Prostate gland (tissue), 2 donors: Measurements from ENCODE around the gene PALM. TPM values are rescaled to one million over a fixed set of nuclear protein-coding genes. Genes with fewer than 3 reads are reported as not detected.
A peak's percentile ranks its signal among the peaks of the same experiment; 100 is the strongest.
"Not testable (repeated sequence)": the region's sequence is repeated elsewhere in the genome, so short reads cannot be mapped to it uniquely, and the experiment has no call there.

Source experiments
- DNase-seq: peaks from one replicate; pipeline ENCODE4 v3.0.0-alpha.2; 2019; ENCODE audit warnings: low spot score
- H3K27ac ChIP-seq, 2 donors: fragments of 200-600 bp; sonication (generic); 2 replicates each; pipeline ENCODE4 v1.5.1; 2017 to 2019
- H3K27me3 ChIP-seq: fragments of 200-600 bp; sonication (generic); replicated peaks from 2 replicates; pipeline ENCODE4 v1.5.1; 2019; ENCODE audit not compliant: insufficient read depth
- H3K36me3 ChIP-seq, 2 donors: fragments of 200-600 bp; sonication (generic); 1 replicate in 1 of 2; 2 replicates in 1 of 2; pipeline versions ENCODE4 v1.5.1 to v1.8.1; 2017 to 2019
- H3K4me1 ChIP-seq: fragments of 200-600 bp; sonication (generic); replicated peaks from 2 replicates; pipeline ENCODE4 v1.5.1; 2019
- H3K4me3 ChIP-seq, 2 donors: fragments of 200-600 bp; sonication (generic); 2 replicates each; pipeline ENCODE4 v1.5.1; 2017 to 2019
- H3K9me3 ChIP-seq: fragments of 200-600 bp; sonication (generic); 2 replicates; pipeline ENCODE4 v1.5.1; 2017
- CTCF ChIP-seq, 4 experiments: fragments of 200-600 bp in 2 of 4; fragments of 450-650 bp in 2 of 4; sonication (generic) in 2 of 4; IDR thresholded peaks; 1 replicate in 3 of 4; 2 replicates in 1 of 4; pipeline ENCODE4 v1.5.1; 2016 to 2019; ENCODE audit warnings: antibody characterized with exemption in 4 of 4, mild to moderate bottlenecking in 2 of 4, moderate library complexity in 2 of 4
- POLR2A ChIP-seq: fragments of 450-650 bp; IDR thresholded peaks from one replicate; pipeline ENCODE4 v1.6.1; 2016; ENCODE audit warnings: antibody characterized with exemption, mild to moderate bottlenecking
- POLR2AphosphoS5 ChIP-seq: sonication (generic); formaldehyde crosslinking; IDR thresholded peaks from one replicate; pipeline ENCODE4 v1.6.1; 2017; ENCODE audit warnings: antibody characterized with exemption
- WGBS: methylation state at CpG from one replicate; pipeline ENCODE4 v1.1.5; 2018; 5-methylcytosine and 5-hydroxymethylcytosine counted together
- intact Hi-C: fragments of 100-400 bp; cut with DNase I; formaldehyde crosslinking; loops from one replicate; pipeline ENCODE4 v1.14.2; 2022
- total RNA-seq, 2 donors: library from RNA; depleted of rRNA; stranded (reverse); fragments of >200 nt; gene quantifications; one replicate each; pipeline ENCODE4 v1.1.0, GENCODE V29; 2016

The PALM gene
- total RNA-seq, 2 donors from 2014 or later, result 40.9 to 58.7 TPM

- no peaks in the 10 kb centered on the region for H3K4me1 ChIP-seq
- H3K9me3 ChIP-seq, result no peaks in the 10 kb centered on the region
- TF ChIP-seq POLR2A (no peak), POLR2AphosphoS5 (no peak), CTCF (IDR thresholded peaks at IDR 0.05) (no peak)
- intact Hi-C loops, result no loop called here
- H3K36me3 ChIP-seq, result no peaks in the 10 kb centered on the region
- no peak for DNase-seq
- H3K27me3 ChIP-seq, result no peaks in the 10 kb centered on the region
- 86% methylated on average over 13 of the region's 13 CpGs for WGBS
- H3K4me3 ChIP-seq, result no peak overlapping the region
- no peak overlapping the region for H3K27ac ChIP-seq
These were observed 14.5 kb downstream of the PALM start for GRCh38 chr19:723247-723646.

DNA sequence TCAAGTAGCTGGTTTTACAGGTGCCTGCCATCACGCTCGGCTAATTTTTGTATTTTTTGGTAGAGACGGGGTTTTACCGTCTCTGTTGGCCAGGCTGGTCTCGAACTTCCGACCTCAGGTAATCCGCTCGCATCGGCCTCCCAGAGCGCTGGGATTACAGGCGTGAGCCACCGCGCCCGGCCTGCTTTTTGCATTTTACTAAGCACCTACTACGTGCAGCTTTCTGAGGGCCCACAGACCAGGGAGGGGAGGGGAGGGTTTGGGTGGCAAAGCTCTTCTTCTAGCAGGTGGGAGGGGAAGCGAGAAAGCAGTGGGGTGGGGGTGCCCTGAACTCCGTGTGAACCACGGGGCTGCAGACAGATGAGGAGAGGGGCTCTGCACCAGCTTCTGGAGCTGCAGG lies 15.0 kb downstream of the PALM start:
- no peak overlapping the region for H3K27ac ChIP-seq
- DNase-seq, result no peak
- H3K4me1 ChIP-seq, result no peaks in the 10 kb centered on the region
- 91% methylated on average over 18 of the region's 18 CpGs for WGBS
- no peak for TF ChIP-seq POLR2AphosphoS5
- TF ChIP-seq CTCF (IDR thresholded peaks at IDR 0.05), result no peak
- no peak for TF ChIP-seq POLR2A
- intact Hi-C loops, result no loop called here
- H3K4me3 ChIP-seq, result no peak overlapping the region
- H3K27me3 ChIP-seq, result no peaks in the 10 kb centered on the region
- no peaks in the 10 kb centered on the region for H3K9me3 ChIP-seq
- no peaks in the 10 kb centered on the region for H3K36me3 ChIP-seq

DNA sequence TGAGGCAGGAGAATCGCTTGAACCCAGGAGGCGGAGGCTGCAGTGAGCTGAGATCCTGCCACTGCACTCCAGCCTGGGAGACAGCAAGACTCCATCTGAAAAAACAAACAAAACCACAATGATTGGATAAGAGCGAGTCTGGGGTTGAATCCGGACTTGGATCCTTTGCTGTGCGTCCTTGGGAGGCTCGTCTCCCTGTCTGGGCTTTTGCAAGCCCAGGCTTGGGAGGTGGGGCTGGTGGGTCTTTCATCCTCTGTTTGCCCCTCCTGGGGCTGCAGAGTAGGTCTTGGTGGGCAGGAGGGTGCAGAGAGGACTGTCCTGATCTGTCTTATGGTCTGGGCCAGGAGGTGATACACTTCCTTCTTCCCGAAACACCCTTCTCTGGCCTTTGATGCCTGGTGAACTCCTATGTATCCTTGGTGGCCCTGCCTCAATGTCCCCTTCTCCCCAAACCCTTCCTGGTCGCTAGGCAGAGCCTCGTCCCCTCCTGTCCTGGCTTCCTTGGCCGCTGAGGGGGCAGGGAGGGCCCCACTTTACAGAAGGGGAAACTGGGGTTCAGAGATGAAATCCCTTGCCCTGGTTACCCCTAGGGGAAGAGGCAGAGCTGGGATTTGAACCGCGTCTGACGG lies 16.8 kb downstream of the PALM start:
- intact Hi-C loops, result no loop called here
- Histone ChIP-seq H3K4me1 (no peaks in the 10 kb centered on the region), H3K27me3 (no peaks in the 10 kb centered on the region), H3K9me3 (no peaks in the 10 kb centered on the region), H3K27ac (no peak overlapping the region), H3K4me3 (no peak overlapping the region), H3K36me3 (no peaks in the 10 kb centered on the region)
- WGBS, result 88% methylated on average over 13 of the region's 13 CpGs
- TF ChIP-seq POLR2AphosphoS5, result no peak
- DNase-seq, result no peak

DNA sequence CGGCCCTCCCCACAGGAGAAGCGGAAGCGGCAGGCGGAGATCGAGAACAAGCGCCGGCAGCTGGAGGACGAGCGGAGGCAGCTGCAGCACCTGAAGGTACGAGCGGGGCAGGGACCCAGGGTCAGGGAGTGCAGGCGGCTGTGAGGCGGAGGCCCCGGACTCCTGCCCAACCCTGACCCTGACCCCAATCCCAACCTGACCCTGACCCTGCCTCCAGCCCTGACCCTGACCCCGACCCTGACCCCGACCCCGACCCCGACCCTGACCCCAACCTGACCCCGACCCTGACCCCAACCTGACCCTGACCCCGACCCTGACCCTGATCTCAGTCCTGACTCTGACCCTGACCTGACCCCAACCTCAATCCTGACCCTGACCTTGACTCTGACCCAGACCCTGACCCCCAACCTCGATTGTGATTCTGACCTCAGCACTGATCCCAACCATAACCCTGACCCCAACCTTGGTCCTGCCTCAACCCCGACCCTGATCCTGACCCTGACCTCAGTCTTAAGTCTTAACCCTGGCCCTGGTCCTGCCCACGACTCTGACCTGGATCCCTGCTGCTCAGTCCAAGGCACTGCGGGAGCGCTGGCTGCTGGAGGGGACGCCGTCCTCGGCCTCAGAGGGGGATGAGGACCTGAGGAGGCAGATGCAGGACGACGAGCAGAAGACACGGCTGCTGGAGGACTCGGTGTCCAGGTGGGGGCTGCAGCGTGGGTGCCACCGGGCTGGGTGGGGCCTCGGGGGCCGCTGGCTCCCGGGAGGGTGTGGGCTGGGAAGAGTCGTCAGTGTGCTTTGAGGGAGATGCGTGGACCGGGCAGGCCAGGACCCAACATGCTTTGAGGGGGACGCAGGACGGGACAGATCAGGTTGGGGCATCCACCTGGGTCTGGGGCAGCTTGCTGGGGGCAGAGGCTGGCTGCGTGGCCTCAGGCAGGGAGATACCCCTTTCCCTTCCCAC lies 18.5 kb downstream of the PALM start:
- Histone ChIP-seq H3K4me3 (no peak overlapping the region), H3K36me3 (no peaks in the 10 kb centered on the region), H3K4me1 (no peaks in the 10 kb centered on the region), H3K9me3 (no peaks in the 10 kb centered on the region), H3K27me3 (no peaks in the 10 kb centered on the region), H3K27ac (peak overlapping the region in 1 of 2 donors; percentile 38)
- TF ChIP-seq POLR2AphosphoS5 (no peak), POLR2A (no peak), CTCF (IDR thresholded peaks at IDR 0.05) (no peak)
- intact Hi-C loops, result no loop called here
- no peak for DNase-seq
- WGBS, result 84% methylated on average over 43 of the region's 43 CpGs

DNA sequence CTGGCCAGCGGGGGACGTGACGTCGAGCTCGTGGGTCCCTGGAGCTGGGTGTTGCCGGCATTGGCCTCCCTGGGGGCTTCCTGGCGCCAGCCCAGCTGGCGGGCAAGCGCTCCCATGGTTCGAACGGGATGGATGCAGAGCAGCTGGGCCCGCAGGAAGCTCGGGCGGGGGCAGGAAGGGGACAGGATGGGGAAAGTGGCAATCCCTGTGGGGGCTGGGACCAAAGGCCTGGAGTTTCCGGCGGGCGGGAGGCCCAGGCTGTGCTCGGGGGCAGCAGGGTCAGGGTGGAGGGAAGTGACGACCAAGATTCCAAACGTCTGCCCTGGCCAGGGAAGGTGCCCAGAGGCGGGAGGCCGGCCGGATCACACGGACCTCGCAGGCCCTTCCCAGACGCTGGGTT lies 19.3 kb downstream of the PALM start:
- 70% methylated on average over 26 of the region's 26 CpGs for WGBS
- Histone ChIP-seq H3K36me3 (no peaks in the 10 kb centered on the region), H3K4me1 (no peaks in the 10 kb centered on the region), H3K9me3 (no peaks in the 10 kb centered on the region), H3K27me3 (no peaks in the 10 kb centered on the region), H3K27ac (peak overlapping the region in 1 of 2 donors; percentile 38), H3K4me3 (no peak overlapping the region)
- intact Hi-C loops, result no loop called here
- DNase-seq, result no peak
- TF ChIP-seq POLR2AphosphoS5 (peak; percentile 5), CTCF (IDR thresholded peaks at IDR 0.05) (no peak), POLR2A (no peak)

- H3K36me3 ChIP-seq, intact Hi-C loops: not testable (repeated sequence)
- WGBS, result 90% methylated on average over 15 of the region's 15 CpGs
These were observed 20.8 kb downstream of the PALM start for GRCh38 chr19:729564-729963.

More at GRCh38 chr19:729564-729963, 20.8 kb downstream of the PALM start:
- DNase-seq, H3K27ac ChIP-seq, H3K9me3 ChIP-seq, H3K27me3 ChIP-seq, H3K4me1 ChIP-seq, H3K4me3 ChIP-seq: not testable (repeated sequence)
